HepG2 (cell line): ENCODE data around the gene GNL2. TPM values are rescaled to one million over a fixed set of nuclear protein-coding genes. Genes with fewer than 3 reads are reported as not detected.

ENCODE experiments used
- ATAC-seq: fragments of 200-7000 bp; cut with Tn5 transposase; 3 replicates; pipeline ENCODE4 v1.9.1; 2020; ENCODE audit warnings: mild to moderate bottlenecking, moderate library complexity
- BruUV-seq: library from RNA; stranded (reverse); fragments of 400-500 nt; replicated peaks from 2 replicates; lab custom pipeline; 2021; lab: Mats Ljungman, UMichigan
- CTCF ChIA-PET: fragments of 300-600 bp; formaldehyde crosslinking; extraction: SDS; loops from one replicate; lab custom pipeline; 2021; ENCODE audit warnings: low total read pairs, inconsistent platforms, low intra/inter-chr PET ratio; lab: Yijun Ruan, JAX
- POLR2A ChIA-PET: fragments of 350-600 bp; sonication (Branson Sonifier 250); formaldehyde crosslinking; loops from one replicate; lab custom pipeline; 2020; ENCODE audit warnings: antibody characterized with exemption, inconsistent platforms; lab: Yijun Ruan, JAX
- DNase-seq: peaks from one replicate; pipeline ENCODE4 v3.0.0-alpha.2; 2015; ENCODE audit warnings: low spot score
- FAIRE-seq: peaks from 3 replicates; lab custom pipeline; 2011; peaks lifted over from hg19 to GRCh38; lab: Jason Lieb, UNC
- H2AFZ ChIP-seq: one replicate; pipeline ENCODE4 v1.6.1; 2011; ENCODE audit warnings: low read length, inconsistent platforms
- H3K27ac ChIP-seq: fragments of 300-600 bp; 3 replicates; pipeline ENCODE4 v1.8.0; 2011; ENCODE audit warnings: mixed run types, mild to moderate bottlenecking, mixed read lengths, low read length, inconsistent platforms; ENCODE audit not compliant: insufficient read depth; ENCODE audit errors: extremely low read length
- H3K27me3 ChIP-seq, 2 experiments: fragments of 200-600 bp in 1 of 2; 2 replicates in 1 of 2; 3 replicates in 1 of 2; pipeline versions ENCODE4 v1.6.0 to v1.8.0; 2011; ENCODE audit warnings: low read length in 2 of 2, mild to moderate bottlenecking in 2 of 2, moderate library complexity in 2 of 2, inconsistent platforms in 1 of 2; ENCODE audit not compliant: insufficient read depth in 2 of 2, control insufficient read depth in 1 of 2
- H3K36me3 ChIP-seq, 2 experiments: fragments of 200-600 bp in 1 of 2; replicated peaks in 1 of 2; 2 replicates in 1 of 2; 3 replicates in 1 of 2; pipeline versions ENCODE4 v1.5.1 to v1.8.0; 2011; ENCODE audit warnings: low read length in 2 of 2, inconsistent platforms in 1 of 2; ENCODE audit not compliant: insufficient read depth in 2 of 2, control insufficient read depth in 1 of 2
- H3K4me1 ChIP-seq: 2 replicates; pipeline ENCODE4 v1.5.1; 2012; ENCODE audit warnings: low read length, inconsistent platforms; ENCODE audit not compliant: insufficient read depth
- H3K4me2 ChIP-seq: 2 replicates; pipeline ENCODE4 v1.6.0; 2011; ENCODE audit warnings: low read depth, low read length, inconsistent platforms
- H3K4me3 ChIP-seq, 3 experiments: fragments of 200-600 bp in 1 of 3; sonication (generic), shearing (Covaris generic) in 1 of 3; replicated peaks in 1 of 3; 2 replicates each; pipeline ENCODE4 v1.5.1; 2011 to 2016; ENCODE audit warnings: low read length in 3 of 3, inconsistent platforms in 2 of 3, low read depth in 2 of 3, mild to moderate bottlenecking in 2 of 3, control low read depth in 1 of 3, mixed read lengths in 1 of 3; ENCODE audit not compliant: insufficient read depth in 1 of 3
- H3K79me2 ChIP-seq: one replicate; pipeline ENCODE4 v1.6.1; 2011; ENCODE audit warnings: low read length, inconsistent platforms; ENCODE audit not compliant: insufficient read depth
- H3K9ac ChIP-seq: 2 replicates; pipeline ENCODE4 v1.6.0; 2011; ENCODE audit warnings: mild to moderate bottlenecking, low read depth, low read length, inconsistent platforms; ENCODE audit not compliant: insufficient read depth
- H3K9me3 ChIP-seq: 2 replicates; pipeline ENCODE4 v1.5.1; 2012; ENCODE audit warnings: mild to moderate bottlenecking, low read length
- H4K20me1 ChIP-seq: 2 replicates; pipeline ENCODE4 v1.6.0; 2011; ENCODE audit warnings: inconsistent platforms, mild to moderate bottlenecking, low read length, moderate library complexity; ENCODE audit not compliant: insufficient read depth
- HIC2 ChIP-seq: sonication (generic); formaldehyde crosslinking; IDR thresholded peaks from 2 replicates; pipeline ENCODE4 v1.9.0; 2022; ENCODE audit warnings: low read depth, missing genetic modification reagents
- MAFG ChIP-seq: sonication (generic); formaldehyde crosslinking; IDR thresholded peaks from 2 replicates; pipeline ENCODE4 v1.5.1; 2020; ENCODE audit warnings: mild to moderate bottlenecking, missing genetic modification reagents
- NFAT5 ChIP-seq: sonication (generic); formaldehyde crosslinking; IDR thresholded peaks from 2 replicates; pipeline ENCODE4 v1.4.0; 2020; ENCODE audit warnings: missing genetic modification reagents
- ZBTB42 ChIP-seq: sonication (generic); formaldehyde crosslinking; IDR thresholded peaks from 2 replicates; pipeline ENCODE4 v1.5.0; 2020; ENCODE audit warnings: mild to moderate bottlenecking, missing genetic modification reagents
- ZBTB49 ChIP-seq: sonication (generic); formaldehyde crosslinking; IDR thresholded peaks from 2 replicates; pipeline ENCODE4 v1.4.0; 2020; ENCODE audit warnings: missing genetic modification reagents, borderline replicate concordance
- ZFY ChIP-seq: sonication (generic); formaldehyde crosslinking; IDR thresholded peaks from 2 replicates; pipeline ENCODE4 v1.4.0; 2020; ENCODE audit warnings: missing genetic modification reagents
- ZNF207 ChIP-seq: fragments of 450-650 bp; IDR thresholded peaks from 2 replicates; pipeline ENCODE4 v1.6.1; 2016; ENCODE audit warnings: antibody characterized with exemption, borderline replicate concordance
- ZNF292 ChIP-seq: sonication (generic); formaldehyde crosslinking; IDR thresholded peaks from 2 replicates; pipeline ENCODE4 v1.8.1; 2022; ENCODE audit warnings: mild to moderate bottlenecking, low read depth, missing genetic modification reagents, borderline replicate concordance
- ZXDC ChIP-seq: sonication (generic); formaldehyde crosslinking; IDR thresholded peaks from 2 replicates; pipeline ENCODE4 v1.5.0; 2020; ENCODE audit warnings: mild to moderate bottlenecking, missing genetic modification reagents
- in situ Hi-C: cut with HindIII; loops from 2 replicates; pipeline ENCODE4 v1.10.0; 2017; ENCODE audit warnings: low pct_unique_long_range_greater_than_20kb; ENCODE audit not compliant: extremely low pct_ligation_motif_present
- intact Hi-C: fragments of 100-400 bp; cut with micrococcal nuclease; formaldehyde crosslinking; loops from one replicate; pipeline ENCODE4 v1.10.0; 2022; ENCODE audit not compliant: unreplicated experiment
- polyA plus RNA-seq, 8 experiments: library from polyadenylated mRNA; depleted of rRNA in 3 of 8; stranded (reverse) in 7 of 8; unstranded in 1 of 8; fragments of >200 nt; fragmentation: Illumina TruSeq in 4 of 8; extraction: Trizol in 4 of 8; gene quantifications; 2 replicates each; pipeline versions ENCODE4 v1.2.1 to v1.2.3, GENCODE V29; 2011 to 2016; ENCODE audit warnings: low read depth in 4 of 8, missing spikeins in 1 of 8, mixed read lengths in 1 of 8; ENCODE audit not compliant: insufficient read depth in 1 of 8
- total RNA-seq, 5 experiments: library from RNA; depleted of rRNA; stranded (reverse); fragments of >200 nt; fragmentation: Illumina TruSeq; extraction: Trizol; gene quantifications; 2 replicates each; pipeline ENCODE4 v1.2.3, GENCODE V29; 2016; ENCODE audit warnings: low read depth in 1 of 5

The GNL2 gene
- total and polyA plus RNA-seq, 2 of the 13 experiments (the other 11 are each of a cell fraction or from before 2014, with no cell fraction given): 32.1 to 72.1 TPM

GRCh38 chr1:37564892-37565291 lies 30.8 kb downstream of the GNL2 start:
- POLR2A ChIA-PET: interaction anchor here (1.4 kb wide), 1 partner anchor 50 kb away, joined by 4 read pairs; the partner anchor contains the start of gene MEAF6
- no peaks in the 10 kb centered on the region for H3K27me3 ChIP-seq
- no peak overlapping the region for H3K9ac ChIP-seq

More at GRCh38 chr1:37564892-37565291, 30.8 kb downstream of the GNL2 start:
- H4K20me1 ChIP-seq: no peaks in the 10 kb centered on the region
- in situ Hi-C loops: no loop called here
- no peaks in the 10 kb centered on the region for H3K9me3 ChIP-seq
- H3K27ac ChIP-seq: no peak overlapping the region
- CTCF ChIA-PET: no interaction called here
- H3K36me3 ChIP-seq: peaks cover 13 to 49% of the 10 kb centered on the region in 2 experiments
- no TSS peak for BruUV-seq
- H3K4me1 ChIP-seq: peaks cover 38% of the 10 kb centered on the region
- intact Hi-C loops: no loop called here
- no peaks in the 10 kb centered on the region for H3K79me2 ChIP-seq
- no peak overlapping the region for H2AFZ ChIP-seq
- DNase-seq (no peak), ATAC-seq (no peak), FAIRE-seq (no peak)
- no peak for TF ChIP-seq HIC2 (CRISPR knock-in tag)
- TF ChIP-seq MAFG (CRISPR knock-in tag): no peak
- TF ChIP-seq ZBTB42 (CRISPR knock-in tag): no peak
- no peak for TF ChIP-seq ZBTB49 (CRISPR knock-in tag)
- no peak for TF ChIP-seq ZFY
- TF ChIP-seq ZNF207: no peak
- TF ChIP-seq NFAT5 (CRISPR knock-in tag): no peak
- TF ChIP-seq ZNF292 (CRISPR knock-in tag): no peak
- no peak for TF ChIP-seq ZXDC (CRISPR knock-in tag)
- H3K4me3 ChIP-seq: no peak overlapping the region
- H3K4me2 ChIP-seq: no peak overlapping the region
